GM21447 (cell line): ENCODE data around the gene TBC1D10A.
"Not testable (repeated sequence)": the region's sequence is repeated elsewhere in the genome, so short reads cannot be mapped to it uniquely, and the experiment has no call there.

Experiments
- ATAC-seq: cut with Tn5 transposase; IDR thresholded peaks from one replicate; pipeline ENCODE4 v1.9.1; 2021; ENCODE audit not compliant: unreplicated experiment

The TBC1D10A gene

DNA sequence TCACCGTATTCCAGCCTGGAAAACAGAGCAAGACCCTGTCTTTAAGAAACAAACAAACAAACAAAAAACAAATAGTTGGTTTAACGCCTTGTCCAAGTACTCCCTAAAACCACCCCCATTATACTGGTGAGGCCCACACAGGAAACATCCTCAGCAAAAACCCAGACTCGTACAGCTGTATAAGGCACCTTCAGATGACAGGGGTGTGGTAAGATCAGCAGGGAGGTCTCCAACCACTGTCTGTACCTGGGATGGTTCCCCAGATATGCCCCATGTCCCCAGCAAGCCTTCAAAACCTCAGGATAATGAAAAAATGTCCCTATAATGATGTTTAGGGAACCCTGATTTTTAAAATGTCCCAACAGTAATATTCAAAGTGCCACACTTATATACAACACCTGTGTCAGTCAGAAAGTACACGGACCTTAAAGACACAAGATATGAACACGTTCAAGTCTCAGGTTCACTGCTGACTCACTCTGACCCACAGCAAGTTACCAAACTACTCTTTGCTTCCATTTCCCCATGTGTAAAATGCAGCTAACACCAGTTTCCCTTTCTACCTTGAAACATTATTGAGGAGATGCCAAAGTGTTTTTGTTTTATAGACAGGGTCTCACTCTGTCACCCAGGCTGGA, 20.6 kb upstream of the TBC1D10A start:
- no peak for ATAC-seq

DNA sequence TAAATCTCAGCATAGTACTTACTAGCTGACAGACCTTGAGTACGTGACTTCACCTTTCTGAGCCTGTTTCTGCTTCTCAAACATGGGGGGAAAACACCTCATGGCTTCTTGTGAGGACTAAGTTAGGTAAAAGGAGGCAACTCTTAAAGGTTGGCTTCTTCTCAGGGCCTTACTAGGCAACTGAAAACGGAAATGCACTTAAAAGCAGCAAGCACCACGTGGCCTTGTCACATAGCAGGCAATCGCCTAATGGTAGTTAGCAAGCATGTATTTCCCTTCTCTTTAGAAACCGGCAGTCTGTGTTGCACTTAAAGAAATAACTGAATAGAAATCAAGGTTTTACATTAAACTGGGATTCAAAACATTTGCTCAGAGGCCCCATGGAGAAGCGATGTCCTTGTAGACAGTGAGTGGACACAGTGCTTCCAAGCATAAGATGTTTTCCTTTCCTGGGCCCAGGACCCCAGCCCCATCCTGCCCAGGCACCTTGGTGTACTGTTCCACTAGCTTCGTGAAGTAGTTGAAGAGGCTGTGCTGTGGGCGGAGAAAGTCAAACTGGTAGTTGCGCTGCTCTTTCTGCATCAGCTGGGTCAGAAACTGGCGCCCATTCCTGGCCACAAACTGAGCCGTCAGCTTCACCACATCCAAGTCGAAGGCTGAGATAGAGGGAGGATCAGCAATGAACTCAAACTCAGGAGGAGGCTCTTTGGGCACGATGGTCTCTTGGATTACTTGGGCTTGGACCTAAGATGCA, 17.9 kb upstream of the TBC1D10A start:
- no peak for ATAC-seq

DNA sequence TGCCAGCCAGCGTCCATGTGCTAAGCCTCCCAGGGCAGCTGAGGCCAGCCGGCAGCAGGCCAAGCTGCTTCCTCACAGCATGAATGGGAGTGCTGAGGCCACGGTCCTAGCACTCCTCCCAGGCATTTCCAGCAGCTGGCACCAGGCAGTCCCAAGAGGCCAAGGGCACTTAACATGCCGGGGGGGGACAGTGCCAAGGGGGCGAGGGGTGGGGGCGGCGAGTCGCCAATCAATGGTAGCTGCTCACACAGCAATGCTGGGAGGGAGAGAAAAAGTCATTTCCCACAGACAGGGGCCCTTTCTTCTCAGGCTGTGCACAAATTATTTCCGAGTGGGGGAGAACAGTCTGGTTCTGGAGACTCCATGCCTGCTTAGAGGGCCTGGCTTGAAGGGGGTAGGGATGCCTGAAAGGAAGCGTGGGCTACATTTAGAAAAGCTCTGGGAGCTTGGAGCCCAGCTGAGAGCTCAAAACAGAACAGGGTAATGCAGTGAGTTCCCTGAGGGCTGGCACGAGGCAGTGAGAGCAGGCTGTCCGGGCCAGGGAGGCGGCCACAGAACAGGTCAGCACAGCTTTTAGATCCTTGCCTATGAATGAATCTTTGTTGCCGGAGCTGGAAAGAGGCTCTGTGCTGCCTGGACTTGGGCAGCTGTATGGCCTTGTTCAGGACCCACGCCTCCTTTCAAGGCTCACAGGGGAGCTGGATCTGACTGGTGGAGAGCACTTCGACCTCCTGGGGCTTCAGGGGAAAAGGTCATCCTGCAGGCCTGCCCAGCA, 14.4 kb upstream of the TBC1D10A start:
- ATAC-seq: no peak

- no peak for ATAC-seq
These were observed 12.1 kb upstream of the TBC1D10A start for GRCh38 chr22:30338802-30339201.

- ATAC-seq: not testable (repeated sequence)
These were observed 11.6 kb upstream of the TBC1D10A start for GRCh38 chr22:30338341-30338740.

GRCh38 chr22:30337461-30337778, 10.7 kb upstream of the TBC1D10A start:
- ATAC-seq: no peak

GRCh38 chr22:30336752-30337460, 10.2 kb upstream of the TBC1D10A start:
- no peak for ATAC-seq

- no peak for ATAC-seq
These were observed 8.5 kb upstream of the TBC1D10A start for GRCh38 chr22:30335236-30335635.

DNA sequence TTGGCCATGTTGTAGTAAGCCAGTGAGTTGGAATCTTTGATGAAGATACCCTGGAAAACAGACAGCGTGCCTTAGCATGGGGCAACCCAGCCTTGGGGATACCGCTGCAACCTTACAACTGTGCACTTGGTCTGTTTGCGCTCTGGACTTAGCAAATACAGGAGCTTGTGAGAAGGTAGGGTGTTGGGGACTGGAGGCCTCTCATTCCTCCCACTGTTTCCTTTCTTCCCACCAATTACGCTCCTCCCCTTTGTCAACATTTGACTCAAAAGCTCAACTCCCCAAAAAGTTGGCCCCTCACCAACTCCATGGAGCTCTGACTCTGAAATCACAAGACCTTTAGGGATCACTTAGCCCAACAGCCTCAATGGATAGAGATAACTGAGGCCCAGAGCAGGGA, 7.9 kb upstream of the TBC1D10A start:
- ATAC-seq: no peak

DNA sequence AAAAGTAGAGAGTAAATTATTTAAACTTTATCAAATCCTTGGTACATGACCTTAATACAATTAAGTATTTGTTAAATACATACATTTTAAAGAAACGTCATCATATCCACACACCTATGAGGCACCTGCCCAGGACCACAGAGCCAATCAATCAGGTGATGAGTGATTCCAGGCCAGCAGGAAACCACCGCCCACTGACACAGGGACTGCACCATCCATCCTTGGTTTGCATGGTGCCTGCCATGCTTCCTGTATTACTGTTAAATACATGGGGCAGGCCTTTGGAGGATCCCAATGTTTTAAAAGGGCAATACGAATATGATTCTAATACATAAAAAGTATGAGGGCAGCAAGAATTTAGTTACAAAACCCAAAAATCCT, 7.0 kb upstream of the TBC1D10A start:
- no peak for ATAC-seq

DNA sequence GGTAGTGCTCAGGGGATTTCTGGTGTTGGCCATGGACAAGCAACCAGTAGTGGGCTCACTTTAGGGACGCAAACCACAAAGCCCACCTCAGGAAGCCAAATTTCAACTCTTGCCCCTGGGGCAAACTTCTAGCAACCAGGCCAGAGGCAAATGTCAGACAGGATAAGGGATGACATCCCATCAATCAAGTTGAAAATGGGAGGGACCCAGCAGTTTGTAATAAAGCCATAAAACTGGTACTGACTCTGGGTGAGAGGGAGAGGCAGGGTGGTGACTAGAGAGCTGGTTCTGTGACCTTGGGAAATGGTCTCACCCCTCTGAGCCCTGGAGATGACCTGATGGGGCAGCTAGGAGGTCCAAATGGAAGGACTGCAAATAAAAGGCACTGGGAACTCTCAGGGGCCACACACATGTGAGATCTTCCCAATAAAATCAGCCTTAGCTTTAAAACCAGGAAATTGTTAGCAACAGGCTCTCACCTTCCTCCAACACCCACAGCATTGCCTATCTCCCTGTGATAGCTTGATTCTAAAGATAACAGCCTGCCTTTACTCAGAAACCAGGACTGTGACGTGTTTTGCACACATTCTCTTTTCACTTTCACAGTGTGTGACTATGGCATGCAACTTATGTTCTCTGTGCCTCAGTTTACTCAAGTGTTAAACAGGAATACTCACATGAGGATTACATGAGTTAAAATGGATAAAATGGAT, 6.4 kb upstream of the TBC1D10A start:
- ATAC-seq: no peak

DNA sequence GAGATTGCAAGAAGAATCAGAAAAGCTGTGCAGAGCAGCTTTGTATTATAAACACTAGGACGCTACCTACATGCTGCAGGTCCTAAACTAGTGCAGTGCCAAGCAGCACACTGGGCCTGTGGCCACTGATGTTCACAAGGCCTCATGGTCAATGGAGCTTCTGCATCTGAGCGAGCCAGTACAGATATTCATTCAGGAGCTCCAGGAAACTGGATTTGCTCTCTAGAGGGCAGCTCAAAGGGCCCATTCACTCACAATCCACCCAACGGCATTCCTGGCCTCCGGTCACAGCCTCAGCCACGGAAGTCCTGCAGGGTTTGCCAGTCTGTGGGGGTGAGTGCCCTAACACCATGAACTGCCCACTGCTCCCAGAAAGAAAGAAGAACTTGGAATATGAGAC, 5.8 kb upstream of the TBC1D10A start:
- ATAC-seq: no peak

DNA sequence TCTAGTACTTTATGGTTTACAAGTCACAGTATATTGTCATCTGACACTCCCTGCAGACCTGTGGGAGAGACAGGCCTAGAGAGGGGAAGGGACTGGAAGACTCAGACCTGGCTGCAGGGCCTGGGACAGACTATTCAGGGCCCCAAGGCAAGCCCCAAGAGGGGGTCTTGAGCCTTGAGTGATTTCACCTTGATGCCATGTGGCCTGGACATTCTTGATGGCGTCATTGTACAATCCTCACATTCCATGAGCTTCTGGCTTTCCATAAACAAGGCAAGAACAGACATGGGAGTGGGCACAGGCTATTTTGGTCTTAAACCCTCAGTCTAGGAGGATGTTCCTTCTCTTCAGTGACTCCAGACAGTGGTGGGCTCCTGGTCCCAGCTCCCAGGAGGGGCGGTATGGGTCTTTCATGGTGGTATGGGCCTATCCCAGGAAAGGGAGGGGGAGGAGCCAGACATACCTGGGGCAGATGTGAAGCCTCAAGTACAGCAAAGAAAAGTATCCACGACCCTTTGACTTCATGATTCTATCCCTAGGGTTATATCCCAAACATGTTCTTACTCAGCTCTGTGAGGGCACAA, 1.8 kb upstream of the TBC1D10A start:
- ATAC-seq: no peak

DNA sequence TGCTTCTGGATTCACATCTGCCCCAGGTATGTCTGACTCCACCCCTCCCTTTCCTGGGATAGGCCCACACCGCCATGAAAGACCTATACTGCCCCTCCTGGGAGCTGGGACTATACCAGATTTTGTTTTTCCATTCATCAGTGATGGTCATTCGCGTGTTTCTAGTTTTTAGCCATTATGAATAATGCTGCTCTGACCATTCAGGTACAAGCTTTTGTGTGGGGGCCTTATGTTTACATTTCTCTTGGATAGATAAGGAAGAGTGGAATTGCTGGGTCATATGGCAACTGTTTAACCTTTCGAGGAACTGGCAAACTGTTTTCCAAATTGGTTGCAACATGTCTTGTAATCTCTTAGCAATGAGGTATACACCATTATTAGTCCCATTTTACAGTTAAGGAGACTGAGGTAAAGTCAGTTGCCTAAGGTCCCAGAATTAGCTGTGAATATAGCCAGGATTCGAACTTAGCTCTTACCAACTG, 1.2 kb upstream of the TBC1D10A start:
- ATAC-seq: no peak

GRCh38 chr22:30326255-30326705, 461 bp downstream of the TBC1D10A start:
- ATAC-seq: peak; percentile 41

DNA sequence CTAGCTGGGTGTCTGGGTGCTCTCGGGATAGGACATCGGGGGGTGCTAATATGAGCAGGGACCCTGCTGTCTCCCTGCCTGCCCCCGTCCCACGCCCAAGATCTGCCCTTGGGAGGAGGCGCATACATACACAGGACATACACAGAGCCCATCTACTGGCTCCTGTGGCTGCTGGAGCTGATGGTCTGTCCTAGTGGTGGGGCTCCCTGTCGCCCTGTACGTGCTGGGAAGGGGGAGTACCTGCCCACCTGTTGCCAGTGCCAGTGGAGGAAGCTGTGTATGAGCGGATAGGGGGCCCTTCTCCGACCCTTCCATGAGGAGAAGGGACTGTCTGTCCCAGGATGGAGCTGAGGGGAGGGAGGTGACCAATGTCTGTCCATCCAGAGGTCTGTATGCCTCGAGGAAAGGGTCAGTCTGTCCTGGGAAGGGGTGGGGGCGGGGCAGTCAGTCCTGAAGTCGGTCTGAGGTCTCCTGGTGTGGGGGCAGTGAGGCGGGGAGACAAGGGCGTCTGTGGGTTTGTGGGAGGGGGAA, 952 bp downstream of the TBC1D10A start:
- ATAC-seq: no peak

DNA sequence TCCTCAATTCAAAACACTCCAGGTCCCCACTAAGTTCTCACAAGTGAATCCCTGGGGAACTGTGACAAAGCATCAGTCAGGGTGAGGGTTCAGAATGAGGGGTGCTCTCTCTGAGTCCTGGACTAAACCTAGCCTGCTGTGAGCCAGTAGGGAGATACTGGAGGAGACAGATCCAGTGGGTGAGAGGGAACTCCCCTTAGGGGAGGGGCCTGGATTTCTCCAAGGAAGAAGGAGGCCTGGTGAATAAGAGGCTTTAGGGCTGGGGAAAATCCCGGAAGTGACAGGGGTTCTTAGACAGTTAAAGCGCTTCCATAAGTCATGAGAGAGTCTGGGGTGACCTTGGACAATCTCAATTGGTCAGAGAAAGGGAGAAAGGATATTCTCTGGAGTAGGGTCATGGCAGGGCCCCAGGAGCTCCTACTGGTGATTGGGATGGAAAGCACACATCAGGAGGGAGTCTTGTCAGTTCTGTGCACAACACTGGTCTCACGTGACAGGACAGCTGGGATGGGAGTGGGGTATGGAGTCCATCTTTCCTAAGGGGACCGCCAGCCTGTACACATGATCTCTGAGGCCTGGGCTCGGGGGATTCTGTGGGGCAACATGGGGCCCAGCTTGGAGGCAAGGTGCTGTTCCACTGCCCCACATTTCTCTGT, 1.5 kb downstream of the TBC1D10A start:
- no peak for ATAC-seq

GRCh38 chr22:30324014-30324730, 2.6 kb downstream of the TBC1D10A start:
- ATAC-seq: no peak

DNA sequence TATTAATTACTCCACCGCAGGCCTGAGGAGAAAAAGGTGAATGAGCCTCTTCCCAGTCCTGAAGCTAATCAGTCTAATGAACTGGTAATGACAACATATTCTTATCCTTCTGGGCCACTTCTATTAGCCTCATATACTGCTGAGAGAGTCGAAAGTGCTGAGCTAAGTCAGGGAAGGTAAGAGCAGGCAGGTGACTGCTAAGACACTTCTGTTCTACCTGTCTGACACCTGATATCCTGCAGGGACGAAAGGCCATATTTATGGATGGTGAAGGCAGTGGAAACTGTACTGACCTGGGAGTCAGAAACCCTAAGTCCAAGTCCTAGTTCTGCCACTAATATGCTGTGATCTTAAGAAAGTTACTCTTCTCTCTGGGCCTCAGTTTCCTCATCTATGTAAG, 3.5 kb downstream of the TBC1D10A start:
- ATAC-seq: no peak
